HL-60 (cell line): Measurements from ENCODE around the gene HTATIP2.

ENCODE experiments used
- GABPA ChIP-seq: IDR thresholded peaks from 2 replicates; pipeline ENCODE4 v1.6.1; 2012; ENCODE audit warnings: low read depth
- POLR2AphosphoS5 ChIP-seq: IDR thresholded peaks from 2 replicates; pipeline ENCODE4 v1.6.1; 2012; ENCODE audit warnings: low read depth
- SPI1 ChIP-seq: IDR thresholded peaks from 2 replicates; pipeline ENCODE4 v1.6.1; 2012; ENCODE audit warnings: low read depth, mild to moderate bottlenecking, borderline replicate concordance
- TF ChIP-seq, protein P1 (sequence below): IDR thresholded peaks from 2 replicates; pipeline ENCODE4 v1.6.1; 2012; ENCODE audit warnings: low read depth; ENCODE audit not compliant: insufficient replicate concordance
- TF ChIP-seq, protein P2 (sequence below): IDR thresholded peaks from one replicate; pipeline ENCODE4 v1.5.1; 2011; ENCODE audit warnings: low read length, control low read depth, inconsistent platforms; ENCODE audit not compliant: insufficient read depth

DNA sequence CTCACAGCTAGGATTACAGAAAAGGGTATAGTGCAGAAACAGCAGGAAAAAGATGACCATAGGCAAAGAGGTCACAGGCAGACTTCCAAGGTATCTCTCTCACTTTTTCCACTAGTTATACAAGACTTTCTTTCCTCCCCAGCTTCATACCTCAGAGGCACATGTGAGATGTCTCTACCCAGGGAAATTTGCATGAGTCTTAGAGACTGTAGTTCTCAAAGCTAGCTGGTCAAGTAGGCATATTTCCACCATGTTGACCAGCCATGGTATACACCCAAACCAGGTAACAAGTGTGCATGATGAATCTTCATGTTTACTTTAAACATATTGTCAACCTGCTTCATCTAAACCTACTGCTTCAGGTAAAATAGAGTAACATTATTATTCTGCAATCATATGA is 51.9 kb downstream of the HTATIP2 start:
- TF ChIP-seq, protein P1, sequence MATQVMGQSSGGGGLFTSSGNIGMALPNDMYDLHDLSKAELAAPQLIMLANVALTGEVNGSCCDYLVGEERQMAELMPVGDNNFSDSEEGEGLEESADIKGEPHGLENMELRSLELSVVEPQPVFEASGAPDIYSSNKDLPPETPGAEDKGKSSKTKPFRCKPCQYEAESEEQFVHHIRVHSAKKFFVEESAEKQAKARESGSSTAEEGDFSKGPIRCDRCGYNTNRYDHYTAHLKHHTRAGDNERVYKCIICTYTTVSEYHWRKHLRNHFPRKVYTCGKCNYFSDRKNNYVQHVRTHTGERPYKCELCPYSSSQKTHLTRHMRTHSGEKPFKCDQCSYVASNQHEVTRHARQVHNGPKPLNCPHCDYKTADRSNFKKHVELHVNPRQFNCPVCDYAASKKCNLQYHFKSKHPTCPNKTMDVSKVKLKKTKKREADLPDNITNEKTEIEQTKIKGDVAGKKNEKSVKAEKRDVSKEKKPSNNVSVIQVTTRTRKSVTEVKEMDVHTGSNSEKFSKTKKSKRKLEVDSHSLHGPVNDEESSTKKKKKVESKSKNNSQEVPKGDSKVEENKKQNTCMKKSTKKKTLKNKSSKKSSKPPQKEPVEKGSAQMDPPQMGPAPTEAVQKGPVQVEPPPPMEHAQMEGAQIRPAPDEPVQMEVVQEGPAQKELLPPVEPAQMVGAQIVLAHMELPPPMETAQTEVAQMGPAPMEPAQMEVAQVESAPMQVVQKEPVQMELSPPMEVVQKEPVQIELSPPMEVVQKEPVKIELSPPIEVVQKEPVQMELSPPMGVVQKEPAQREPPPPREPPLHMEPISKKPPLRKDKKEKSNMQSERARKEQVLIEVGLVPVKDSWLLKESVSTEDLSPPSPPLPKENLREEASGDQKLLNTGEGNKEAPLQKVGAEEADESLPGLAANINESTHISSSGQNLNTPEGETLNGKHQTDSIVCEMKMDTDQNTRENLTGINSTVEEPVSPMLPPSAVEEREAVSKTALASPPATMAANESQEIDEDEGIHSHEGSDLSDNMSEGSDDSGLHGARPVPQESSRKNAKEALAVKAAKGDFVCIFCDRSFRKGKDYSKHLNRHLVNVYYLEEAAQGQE: no peak
- TF ChIP-seq, protein P2, sequence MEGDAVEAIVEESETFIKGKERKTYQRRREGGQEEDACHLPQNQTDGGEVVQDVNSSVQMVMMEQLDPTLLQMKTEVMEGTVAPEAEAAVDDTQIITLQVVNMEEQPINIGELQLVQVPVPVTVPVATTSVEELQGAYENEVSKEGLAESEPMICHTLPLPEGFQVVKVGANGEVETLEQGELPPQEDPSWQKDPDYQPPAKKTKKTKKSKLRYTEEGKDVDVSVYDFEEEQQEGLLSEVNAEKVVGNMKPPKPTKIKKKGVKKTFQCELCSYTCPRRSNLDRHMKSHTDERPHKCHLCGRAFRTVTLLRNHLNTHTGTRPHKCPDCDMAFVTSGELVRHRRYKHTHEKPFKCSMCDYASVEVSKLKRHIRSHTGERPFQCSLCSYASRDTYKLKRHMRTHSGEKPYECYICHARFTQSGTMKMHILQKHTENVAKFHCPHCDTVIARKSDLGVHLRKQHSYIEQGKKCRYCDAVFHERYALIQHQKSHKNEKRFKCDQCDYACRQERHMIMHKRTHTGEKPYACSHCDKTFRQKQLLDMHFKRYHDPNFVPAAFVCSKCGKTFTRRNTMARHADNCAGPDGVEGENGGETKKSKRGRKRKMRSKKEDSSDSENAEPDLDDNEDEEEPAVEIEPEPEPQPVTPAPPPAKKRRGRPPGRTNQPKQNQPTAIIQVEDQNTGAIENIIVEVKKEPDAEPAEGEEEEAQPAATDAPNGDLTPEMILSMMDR: no peak
- TF ChIP-seq POLR2AphosphoS5: no peak
- no peak for TF ChIP-seq GABPA
- no peak for TF ChIP-seq SPI1
